Head of caudate nucleus (tissue), 42 donors: ENCODE results near the gene CHID1.
A peak's percentile ranks its signal among the peaks of the same experiment; 100 is the strongest.

Source experiments
- DNase-seq, 42 donors: peaks; one replicate each; pipeline versions ENCODE4 v3.0.0 to v3.0.0-alpha.2; 2020 to 2021; ENCODE audit warnings: mixed read lengths in 7 of 42
- intact Hi-C: fragments of 100-400 bp; cut with DNase I; formaldehyde crosslinking; loops from one replicate; pipeline ENCODE4 v1.15.0; 2022

Gene CHID1

DNA sequence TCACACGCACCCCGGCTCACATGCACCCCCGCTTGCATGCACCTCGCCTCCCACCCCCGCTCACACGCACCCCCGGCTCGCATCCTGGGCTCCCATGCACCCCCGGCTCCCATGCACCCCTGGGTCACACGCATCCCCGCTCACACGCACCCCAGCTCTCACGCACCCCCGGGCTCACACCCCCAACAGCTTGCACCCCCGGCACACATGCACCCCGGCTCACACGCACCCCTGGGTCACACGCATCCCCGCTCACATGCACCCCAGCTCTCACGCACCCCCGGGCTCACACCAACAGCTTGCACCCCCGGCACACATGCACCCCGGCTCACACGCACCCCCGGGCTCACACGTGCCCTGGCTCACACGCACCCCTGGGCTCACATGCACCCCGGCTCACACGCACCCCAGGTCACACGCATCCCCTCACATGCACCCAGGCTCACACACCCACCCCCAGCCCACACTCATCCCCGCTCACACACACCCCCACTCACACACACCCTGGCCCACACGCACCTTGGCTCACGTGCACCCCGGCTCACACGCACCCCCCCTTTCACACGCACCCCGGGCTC lies 51.8 kb downstream of the CHID1 start:
- intact Hi-C loops, result loop anchor here (10.0 kb wide), 1 partner anchor 196 kb away; no protein-coding TSS in a partner anchor
- peak in 5 of 42 donors; percentile 21 to 63 (median 42) for DNase-seq

DNA sequence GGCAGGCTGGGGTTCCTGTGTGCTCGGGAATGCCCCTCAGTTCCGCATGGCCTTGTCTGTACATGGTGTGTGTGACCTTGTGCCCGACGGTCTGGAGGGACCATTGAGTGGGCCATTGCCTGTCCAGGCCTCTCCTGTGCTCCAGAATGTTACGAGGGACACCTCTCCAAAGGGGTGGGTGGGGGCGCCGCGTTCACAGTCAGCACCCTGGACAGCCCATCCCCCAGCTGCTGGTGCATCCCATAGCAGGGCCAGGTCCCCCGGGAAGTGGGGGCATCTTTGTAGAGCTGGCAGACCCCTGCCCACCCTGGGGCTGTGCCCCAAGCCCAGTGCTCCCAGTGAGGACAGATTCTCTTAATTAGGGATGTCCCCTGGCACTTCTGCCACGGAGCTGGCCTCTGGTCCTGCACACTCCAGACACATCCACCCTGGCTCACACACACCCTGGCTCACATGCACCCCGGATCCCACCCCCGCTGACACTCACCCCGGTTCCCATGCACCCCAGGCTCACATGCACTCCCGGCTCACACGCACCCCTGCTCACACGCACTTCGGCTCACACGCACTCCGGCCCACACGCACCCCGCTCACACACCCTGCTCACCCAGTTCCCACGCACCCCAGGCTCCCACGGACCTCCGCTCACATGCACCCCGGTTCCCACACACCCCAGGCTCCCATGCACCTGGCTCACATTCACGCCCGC lies 52.4 kb downstream of the CHID1 start:
- intact Hi-C loops, result loop anchor here (10.0 kb wide), 1 partner anchor 197 kb away; no protein-coding TSS in a partner anchor
- peak in 9 of 42 donors; percentile 27 to 61 (median 33) for DNase-seq

DNA sequence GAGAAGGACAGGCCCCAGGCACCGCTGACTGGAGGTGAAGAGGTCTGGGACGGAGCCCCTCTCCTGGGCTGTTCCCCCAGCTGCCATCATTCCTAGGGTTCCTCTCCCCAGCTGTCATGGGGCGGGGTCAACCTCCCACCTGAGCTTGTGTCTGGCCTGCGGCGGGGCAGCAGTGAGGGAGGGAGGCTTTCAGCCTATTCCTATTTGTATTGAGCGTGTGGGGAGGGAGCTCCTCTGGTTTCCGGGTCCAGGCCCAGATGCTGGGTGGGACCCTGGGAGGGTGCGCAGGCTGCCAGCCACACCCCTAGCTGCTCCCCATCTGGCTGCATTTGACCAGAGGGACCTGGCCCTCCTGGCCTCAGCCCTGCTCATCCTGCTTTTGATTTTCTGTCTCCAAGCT lies 54.2 kb downstream of the CHID1 start:
- intact Hi-C loops, result loop anchor here (10.0 kb wide), 1 partner anchor 198 kb away; no protein-coding TSS in a partner anchor

DNA sequence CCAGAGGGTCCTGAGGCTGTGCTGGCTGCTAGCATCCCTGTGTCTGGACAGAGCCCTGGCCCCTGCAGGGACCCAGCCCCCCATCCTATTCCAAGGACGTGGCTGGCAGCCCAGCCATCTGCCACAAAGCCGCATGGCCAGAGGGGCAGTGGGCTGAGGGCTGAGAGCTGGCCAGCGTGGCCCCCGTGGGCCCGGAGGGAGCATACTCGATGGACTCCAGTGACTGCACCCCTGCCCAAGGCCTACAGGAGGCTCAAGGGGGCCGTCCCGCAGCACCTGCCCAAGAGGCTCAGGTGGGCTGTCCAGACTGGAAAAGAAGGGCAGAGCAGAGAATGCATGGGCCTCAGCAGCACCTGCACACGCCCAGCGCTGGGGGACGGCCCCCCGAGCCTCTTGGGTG lies 54.8 kb downstream of the CHID1 start:
- intact Hi-C loops, result loop anchor here (10.0 kb wide), 1 partner anchor 199 kb away; no protein-coding TSS in a partner anchor

More for the DNA sequence above, 54.2 kb downstream of the CHID1 start:
- DNase-seq, result no peak

DNA sequence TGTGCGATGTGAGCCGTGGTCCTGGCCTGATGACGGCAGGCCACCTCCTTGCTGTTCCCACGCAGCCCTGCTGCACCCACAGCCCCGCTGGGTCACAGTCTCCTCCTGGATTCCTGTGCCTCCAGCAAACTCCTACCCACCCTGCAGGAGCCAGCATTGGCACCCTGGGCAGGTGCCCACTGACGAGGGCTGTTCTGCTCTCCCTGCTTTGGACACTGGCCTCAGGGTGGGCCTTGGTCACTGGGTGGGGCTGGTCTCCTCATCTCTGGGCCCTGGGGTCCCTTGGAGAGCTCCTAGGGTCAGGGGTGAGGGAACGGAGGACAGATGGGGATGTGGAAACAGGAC lies 55.3 kb downstream of the CHID1 start:
- intact Hi-C loops, result loop anchor here (10.0 kb wide), 1 partner anchor 199 kb away; no protein-coding TSS in a partner anchor
- DNase-seq, result no peak

More for the DNA sequence above, 54.8 kb downstream of the CHID1 start:
- no peak for DNase-seq

DNA sequence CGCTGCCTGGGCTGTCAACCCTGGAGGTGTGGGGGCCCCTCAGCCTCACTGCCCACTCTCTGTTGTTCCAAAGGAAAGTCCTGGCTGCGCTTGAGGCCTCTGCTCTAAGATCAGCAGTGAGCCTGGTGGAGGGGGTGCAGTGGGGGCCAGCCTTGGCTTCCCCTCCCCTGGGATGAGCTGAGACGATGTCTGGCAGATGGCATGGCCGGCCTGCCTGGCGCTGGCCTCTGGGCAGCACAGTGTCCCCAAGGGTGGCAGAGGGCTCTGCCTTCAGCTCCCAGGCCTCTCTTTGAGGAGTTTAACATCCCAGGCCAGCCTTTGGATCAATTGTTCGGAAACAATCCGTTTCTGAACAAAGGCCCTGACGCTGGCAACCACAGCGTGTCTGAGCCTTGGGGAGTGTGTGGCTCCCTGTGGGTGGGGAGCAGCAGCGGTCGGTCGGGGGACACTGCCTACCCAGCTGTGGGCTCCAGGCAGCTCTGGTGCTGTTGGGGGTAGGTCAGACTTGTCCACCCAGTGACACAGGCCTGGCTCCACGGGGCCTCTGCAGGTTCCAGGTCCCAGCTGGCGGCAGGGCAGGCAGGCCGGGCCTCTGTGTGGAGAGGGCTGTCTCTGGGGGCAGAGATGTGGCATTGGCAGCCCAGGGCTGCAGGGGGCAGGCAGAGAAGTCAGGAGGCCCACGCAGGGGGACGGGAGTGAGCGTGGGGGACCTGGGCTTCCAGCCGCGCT lies 55.8 kb downstream of the CHID1 start:
- intact Hi-C loops, result loop anchor here (10.0 kb wide), 1 partner anchor 200 kb away; no protein-coding TSS in a partner anchor
- DNase-seq, result no peak

DNA sequence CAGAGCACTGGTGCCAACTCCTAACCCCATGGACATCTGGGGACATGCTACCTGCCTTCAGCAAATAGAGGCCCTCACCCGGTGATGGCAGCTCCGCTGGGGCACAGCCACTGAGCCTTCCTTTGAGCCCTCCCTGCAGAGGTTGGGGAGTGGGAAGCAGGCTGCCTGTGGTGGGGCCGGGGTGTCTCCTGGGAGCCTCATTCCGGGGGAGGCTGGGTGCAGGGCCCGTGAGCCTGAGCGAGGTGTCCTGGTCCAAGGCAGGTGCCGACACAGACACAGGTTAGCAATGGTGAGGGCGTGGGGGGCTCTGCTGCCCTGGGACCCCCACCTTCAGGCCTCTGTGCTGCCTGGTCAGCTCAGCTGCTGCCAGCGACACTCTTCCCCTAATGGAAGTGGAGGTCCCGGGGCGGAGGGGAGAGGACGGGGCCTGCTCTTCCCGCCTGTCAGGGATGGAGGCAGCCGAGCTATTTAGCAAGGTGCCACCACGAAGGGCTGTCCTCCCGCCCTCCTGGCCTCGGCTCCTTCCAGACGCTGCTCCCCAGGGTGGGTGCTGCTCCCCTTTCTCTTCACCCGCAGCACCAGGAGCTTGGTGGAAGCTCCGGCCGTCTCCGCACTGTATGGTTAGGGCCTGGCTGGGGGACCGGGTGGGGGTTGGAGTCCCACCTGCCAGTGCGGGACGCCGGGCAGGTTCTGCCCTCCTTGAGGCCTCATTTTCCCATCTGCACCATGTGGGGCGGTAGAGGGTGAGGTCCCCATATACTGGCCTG lies 56.7 kb downstream of the CHID1 start:
- DNase-seq, result no peak
- intact Hi-C loops, result loop anchor here (10.0 kb wide), 1 partner anchor 201 kb away; no protein-coding TSS in a partner anchor

DNA sequence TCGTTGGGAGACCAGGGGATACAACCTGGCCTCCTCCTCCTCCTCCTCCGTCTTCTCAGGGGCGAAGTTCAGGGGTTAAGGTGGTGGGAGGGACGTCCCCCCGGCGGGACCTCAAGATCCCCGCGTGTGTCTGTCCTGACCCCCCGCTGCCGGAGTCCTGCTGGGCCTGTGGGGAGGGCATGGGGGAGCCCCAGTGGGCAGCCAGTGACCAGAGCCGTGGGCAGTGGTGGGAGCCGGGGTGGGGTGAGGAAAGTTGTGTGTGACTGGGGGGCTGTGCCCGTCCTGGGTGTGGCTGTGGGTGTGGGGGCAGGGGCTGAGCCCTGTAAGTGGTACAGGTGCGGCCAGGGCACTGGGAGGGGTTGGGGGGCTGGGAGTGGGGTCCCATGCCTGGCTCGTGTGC lies 57.8 kb downstream of the CHID1 start:
- no peak for DNase-seq
- intact Hi-C loops, result loop anchor here (10.0 kb wide), 1 partner anchor 202 kb away; no protein-coding TSS in a partner anchor

DNA sequence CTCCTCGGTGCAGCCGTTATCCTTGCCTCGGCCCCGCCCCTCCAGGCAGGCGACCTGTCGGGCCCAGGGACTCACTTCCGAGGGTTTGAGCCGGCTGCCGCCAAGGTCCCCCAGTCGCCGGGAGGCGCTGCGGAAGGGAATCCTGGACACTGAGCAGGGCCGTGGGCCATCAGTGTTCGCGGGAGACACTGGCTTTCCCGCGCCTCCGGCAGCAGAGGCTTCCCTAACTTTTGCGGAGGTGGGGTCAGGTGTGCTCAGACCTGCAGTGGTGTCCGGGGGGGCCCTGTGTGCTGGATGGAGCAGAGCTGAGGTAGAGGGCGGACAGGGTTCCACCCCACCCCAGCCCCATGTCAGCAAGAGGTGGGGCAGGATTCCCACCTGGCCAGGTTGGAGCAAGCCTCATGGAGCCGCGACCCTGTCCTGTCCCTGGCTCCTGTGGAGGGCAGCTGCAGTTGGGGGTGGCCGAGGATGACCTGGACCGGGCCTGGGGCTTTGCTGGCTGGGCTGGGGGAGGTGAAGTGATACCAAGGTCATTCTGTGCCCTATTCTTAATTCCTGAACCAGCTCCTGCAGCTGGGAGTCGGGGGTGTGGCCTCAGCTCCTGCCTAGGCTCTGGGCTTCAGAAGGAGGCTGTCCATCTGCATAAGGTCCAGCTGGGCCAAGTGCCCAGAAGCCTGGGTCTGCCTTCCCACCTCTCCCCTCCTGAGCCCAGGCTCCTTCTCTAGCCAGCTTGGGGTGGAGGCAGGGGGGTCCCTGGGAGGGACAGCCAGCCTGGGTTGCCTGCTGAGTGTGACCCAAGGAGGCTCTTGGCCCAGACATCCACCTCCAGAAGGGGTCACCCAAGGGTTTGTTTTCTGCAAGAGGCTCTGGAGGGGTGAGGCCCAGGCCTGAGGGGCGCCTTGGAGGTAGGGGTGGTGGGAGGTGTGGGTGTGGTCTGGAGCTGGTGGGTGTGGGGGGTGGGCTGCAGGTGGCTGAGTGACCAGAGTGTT lies 59.5 kb downstream of the CHID1 start:
- intact Hi-C loops, result loop anchor here (10.0 kb wide), 1 partner anchor 204 kb away; no protein-coding TSS in a partner anchor
- DNase-seq, result no peak

DNA sequence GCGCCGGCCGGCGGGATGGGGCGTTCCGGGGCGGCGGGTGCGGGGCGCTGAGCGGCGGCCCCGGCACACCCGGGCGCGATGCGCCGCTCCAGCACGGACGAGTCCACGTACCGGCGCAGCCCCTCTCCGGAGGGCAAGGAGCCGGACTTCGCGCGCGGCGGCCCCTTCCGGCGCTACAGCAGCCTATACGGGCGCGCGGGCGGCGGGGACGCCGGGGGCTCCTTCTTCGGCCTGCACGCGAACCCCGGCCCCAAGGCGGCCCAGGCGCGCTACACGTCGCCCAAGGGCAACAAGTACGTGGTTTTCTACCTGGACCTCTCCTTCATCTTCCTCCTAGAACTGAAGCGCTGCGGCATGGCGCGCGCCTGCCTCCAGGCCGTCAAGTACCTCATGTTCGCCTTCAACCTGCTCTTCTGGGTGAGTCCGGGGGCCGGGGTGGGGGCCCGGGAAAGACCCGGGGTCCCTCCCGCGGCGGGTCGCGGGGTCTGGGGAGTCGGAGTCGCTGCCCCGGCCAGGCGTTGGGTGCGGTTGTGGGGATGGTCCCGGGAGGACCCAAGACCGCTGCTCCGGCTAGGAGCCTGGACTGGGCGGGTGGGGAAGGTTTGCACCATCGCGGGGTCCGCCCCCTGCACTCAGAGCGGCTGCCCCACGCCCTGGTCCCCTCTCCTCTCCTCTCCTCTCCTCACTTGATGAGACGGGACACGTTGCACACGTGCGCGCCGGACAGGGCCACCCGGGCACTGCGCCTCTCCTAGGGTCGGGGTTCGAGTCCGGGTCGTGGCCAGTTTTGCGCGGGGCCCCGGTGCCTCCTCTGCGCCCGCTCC lies 60.4 kb downstream of the CHID1 start:
- intact Hi-C loops, result loop anchor here (10.0 kb wide), 2 partner anchors 75 to 205 kb away; partner anchors contain the start of gene AP2A2
- no peak for DNase-seq

DNA sequence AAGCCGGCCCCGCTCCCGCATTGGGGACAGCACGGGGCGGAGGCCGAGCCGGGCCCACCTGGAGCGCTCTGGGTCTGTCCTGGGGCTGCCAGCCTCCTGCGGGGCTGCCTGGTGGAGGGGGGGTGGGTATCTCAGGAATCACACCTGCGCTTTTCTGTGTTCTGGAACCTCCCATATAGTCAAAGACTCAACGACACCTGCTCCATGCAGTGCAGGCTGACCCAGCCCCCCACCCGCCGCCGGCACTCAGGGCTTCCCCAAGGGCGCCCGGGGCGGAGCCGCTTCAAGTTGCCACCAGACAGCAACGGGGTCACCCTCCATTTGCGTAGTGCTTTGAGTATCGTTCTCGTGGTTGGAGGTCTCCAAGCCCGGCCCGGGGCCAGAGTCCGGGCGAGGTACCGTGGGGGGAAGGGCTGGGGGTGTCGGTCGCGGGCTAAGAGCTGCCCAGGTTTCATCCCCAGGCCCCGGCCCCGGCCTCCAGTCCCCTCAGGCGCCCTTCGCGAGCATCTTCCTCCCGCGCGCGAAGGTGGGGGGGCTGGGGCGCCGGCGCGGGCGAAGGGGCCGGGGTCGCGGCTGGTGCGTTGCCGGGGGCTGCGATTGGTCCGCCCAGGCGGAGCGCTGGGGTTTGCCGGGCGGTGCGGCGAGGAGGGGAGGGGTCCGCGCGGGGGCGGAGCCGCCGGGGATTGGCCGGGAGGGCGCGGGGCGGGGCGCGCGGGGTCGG lies 61.3 kb downstream of the CHID1 start:
- DNase-seq, result peak in 5 of 42 donors; percentile 25 to 54 (median 42)
- intact Hi-C loops, result loop anchor here (10.0 kb wide), 1 partner anchor 76 kb away; the partner anchor contains the start of gene AP2A2

DNA sequence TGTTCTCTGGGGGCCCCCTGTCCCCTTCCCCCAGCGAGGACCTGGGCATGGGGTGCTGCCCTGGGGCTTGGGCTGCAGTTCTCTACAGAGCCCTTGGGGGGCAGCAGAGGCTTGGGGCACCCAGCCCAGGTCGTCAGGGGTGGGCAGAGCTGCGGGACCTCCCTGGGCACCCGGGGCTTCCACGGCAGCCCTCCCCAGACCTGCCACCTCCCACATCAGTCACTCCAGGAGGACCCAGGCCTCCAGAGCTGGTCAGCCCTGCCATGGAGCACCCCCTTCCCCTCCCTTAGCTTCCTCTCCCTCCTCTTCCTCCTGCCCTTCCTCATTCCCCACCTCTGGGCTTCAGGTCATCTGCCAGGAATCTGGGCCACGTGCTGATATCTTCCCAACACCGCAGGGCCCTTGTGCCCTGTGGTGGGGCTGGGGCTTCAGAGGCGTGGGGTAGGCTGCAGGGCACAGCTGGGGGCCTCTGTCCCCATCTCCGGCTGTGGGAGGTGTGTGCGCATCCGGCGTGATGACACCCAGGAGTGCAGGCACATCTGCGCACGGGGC lies 62.2 kb downstream of the CHID1 start:
- DNase-seq, result peak in 30 of 42 donors; percentile 39 to 81 (median 63)
- intact Hi-C loops, result loop anchor here (10.0 kb wide), 1 partner anchor 76 kb away; the partner anchor contains the start of gene AP2A2

DNA sequence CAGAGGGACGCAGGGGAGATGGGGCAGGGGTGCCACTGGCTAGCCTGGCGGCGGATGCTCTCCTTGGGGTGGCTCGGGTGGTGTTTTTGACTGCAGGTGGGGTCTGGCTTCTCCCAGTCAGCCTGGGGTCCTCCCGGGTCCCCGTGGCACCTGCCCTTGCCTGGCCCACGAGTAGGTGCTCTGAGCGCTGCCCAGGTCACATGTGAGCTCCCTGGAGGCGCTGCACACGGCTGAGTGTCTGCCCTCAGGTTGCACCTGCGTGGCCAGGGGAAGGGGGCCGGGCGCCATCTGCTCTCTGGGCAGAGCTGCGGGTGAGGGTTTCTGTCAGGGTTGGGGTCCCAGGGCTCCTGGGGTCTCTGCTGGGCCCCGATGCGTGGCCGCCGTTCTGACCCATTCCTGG lies 62.7 kb downstream of the CHID1 start:
- intact Hi-C loops, result loop anchor here (10.0 kb wide), 1 partner anchor 77 kb away; the partner anchor contains the start of gene AP2A2
- no peak for DNase-seq

DNA sequence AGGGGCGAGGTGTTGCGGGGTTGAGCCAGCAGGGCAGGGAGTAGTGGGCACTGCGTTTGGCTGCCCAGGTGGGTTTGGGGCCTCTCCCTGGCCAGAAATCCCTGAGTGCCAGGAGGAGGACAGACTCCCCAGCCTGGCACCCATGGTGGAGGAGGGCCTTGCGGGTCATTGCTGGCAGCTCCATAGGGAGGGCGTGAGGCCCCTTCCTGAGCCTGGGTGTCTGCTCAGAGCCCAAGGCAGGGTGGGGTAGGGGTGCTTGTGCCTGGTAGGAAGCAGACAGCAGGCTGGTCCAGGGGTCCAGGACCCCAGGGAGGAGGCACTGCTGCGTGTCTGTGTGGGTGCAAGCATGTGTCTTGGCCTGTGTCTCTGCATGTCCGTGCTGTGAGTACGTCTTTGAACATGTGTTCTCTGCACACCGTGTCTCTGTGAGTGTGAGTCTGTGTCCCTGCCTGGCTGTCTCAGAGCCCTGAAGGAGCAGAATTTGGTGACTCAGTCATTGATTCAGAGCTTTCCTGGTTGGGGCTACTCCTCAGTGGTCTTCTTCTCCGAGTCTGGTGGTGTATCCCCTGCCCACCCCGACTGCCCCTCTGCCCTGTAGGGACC lies 64.0 kb downstream of the CHID1 start:
- intact Hi-C loops, result loop anchor here (10.0 kb wide), 1 partner anchor 78 kb away; the partner anchor contains the start of gene AP2A2
- DNase-seq, result no peak
